Adrenal gland (tissue), 5 donors: ENCODE measurements around the gene CMTM4.

Experiments
- POLR2A ChIP-seq, 2 donors: fragments of 450-650 bp; IDR thresholded peaks; one replicate each; pipeline ENCODE4 v1.6.1; 2017; ENCODE audit warnings: antibody characterized with exemption in 2 of 2, mild to moderate bottlenecking in 2 of 2, moderate library complexity in 1 of 2
- TF ChIP-seq, protein P1 (sequence below), 6 experiments: fragments of 450-650 bp in 4 of 6; fragments of 200-600 bp in 2 of 6; sonication (generic) in 1 of 6; IDR thresholded peaks; 1 replicate in 5 of 6; 2 replicates in 1 of 6; pipeline versions ENCODE4 v1.5.1 to v1.8.0; 2016 to 2021; ENCODE audit warnings: antibody characterized with exemption in 6 of 6, mild to moderate bottlenecking in 2 of 6, moderate library complexity in 1 of 6
- donor health status: DM: no; HTN: no; CAD: no.

DNA sequence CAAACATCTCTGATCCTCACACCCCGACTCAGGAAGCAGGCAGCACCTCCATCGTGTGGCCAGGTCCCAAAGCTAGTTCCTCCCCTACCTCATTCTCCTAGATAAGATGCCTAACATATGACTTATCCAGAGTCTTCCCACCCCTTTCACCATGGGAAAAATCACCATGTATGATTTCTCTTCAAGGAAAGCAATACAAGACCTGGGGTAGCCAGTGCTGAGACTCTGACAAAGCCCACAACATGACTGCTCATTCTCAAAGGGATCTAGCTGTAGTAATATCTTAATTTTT lies 45.1 kb downstream of the CMTM4 start:
- TF ChIP-seq POLR2A (IDR thresholded peaks at IDR 0.05), result no peak
- TF ChIP-seq, protein P1, sequence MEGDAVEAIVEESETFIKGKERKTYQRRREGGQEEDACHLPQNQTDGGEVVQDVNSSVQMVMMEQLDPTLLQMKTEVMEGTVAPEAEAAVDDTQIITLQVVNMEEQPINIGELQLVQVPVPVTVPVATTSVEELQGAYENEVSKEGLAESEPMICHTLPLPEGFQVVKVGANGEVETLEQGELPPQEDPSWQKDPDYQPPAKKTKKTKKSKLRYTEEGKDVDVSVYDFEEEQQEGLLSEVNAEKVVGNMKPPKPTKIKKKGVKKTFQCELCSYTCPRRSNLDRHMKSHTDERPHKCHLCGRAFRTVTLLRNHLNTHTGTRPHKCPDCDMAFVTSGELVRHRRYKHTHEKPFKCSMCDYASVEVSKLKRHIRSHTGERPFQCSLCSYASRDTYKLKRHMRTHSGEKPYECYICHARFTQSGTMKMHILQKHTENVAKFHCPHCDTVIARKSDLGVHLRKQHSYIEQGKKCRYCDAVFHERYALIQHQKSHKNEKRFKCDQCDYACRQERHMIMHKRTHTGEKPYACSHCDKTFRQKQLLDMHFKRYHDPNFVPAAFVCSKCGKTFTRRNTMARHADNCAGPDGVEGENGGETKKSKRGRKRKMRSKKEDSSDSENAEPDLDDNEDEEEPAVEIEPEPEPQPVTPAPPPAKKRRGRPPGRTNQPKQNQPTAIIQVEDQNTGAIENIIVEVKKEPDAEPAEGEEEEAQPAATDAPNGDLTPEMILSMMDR (IDR thresholded peaks at IDR 0.05), result no peak
